ENCODE measurements around the gene PSMD9.

- TF ChIP-seq POLR2A (IDR thresholded peaks at IDR 0.05; ENCODE audit: low read length), result no peak
- TF ChIP-seq GATA1 (IDR thresholded peaks at IDR 0.05; ENCODE audit: low read depth, low read length), result no peak
These were observed 69.4 kb downstream of the PSMD9 start for GRCh38 chr12:121957861-121958515.

Measured in erythroblast (primary cell).